ENCODE measurements around the gene ACAN. TPM values are rescaled to one million over a fixed set of nuclear protein-coding genes. Genes with fewer than 3 reads are reported as not detected.

The ACAN gene
- total RNA-seq, 4 donors from 2014 or later, result 0.60 to 11.4 (median 1.8) TPM

DNA sequence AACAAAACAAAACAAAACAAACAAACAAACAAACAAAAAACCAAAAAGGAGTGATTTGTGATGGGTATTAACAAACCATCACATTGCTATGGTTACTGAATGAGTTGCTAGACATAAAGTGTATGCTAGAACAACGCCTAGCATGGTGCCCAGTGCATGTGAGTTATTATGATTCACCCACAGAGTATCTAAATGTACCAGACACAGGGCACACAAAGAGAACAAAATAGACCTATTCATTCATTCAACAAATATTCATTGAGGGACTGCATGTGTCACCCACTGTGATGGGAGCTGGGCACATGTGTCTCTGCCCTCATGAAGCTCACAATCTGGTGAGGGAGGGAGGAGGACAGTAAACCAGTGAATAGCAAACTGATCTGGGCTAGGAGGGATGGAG, 11.6 kb upstream of the ACAN start:
- Histone ChIP-seq H3K9me3 (peaks cover 0 to 3% (median 0%) of the 10 kb centered on the region in 4 donors), H3K4me3 (no peak overlapping the region), H3K36me3 (no peaks in the 10 kb centered on the region), H3K27ac (no peak overlapping the region), H3K27me3 (no peaks in the 10 kb centered on the region), H3K4me1 (no peaks in the 10 kb centered on the region)
- 54% methylated on average over 1 of the region's 1 CpG for WGBS, 2 donors
- TF ChIP-seq EP300 (IDR thresholded peaks at IDR 0.05), result no peak
- no peak for TF ChIP-seq POLR2A (IDR thresholded peaks at IDR 0.05)
- no peak for TF ChIP-seq CTCF (IDR thresholded peaks at IDR 0.05)
- no peak for DNase-seq (ENCODE audit: low spot score in 2 of 2)

GRCh38 chr15:88792342-88793282, 10.6 kb upstream of the ACAN start:
- H3K36me3 ChIP-seq, result no peaks in the 10 kb centered on the region
- peak overlapping the region in 1 of 4 donors; percentile 23 for H3K27ac ChIP-seq
- WGBS, 2 donors, result 39% methylated on average over 22 of the region's 22 CpGs
- no peak overlapping the region for H3K4me3 ChIP-seq
- TF ChIP-seq CTCF (IDR thresholded peaks at IDR 0.05) (no peak), POLR2A (IDR thresholded peaks at IDR 0.05) (no peak)
- H3K27me3 ChIP-seq, result no peaks in the 10 kb centered on the region
- no peak for DNase-seq (ENCODE audit: low spot score in 2 of 2)
- H3K4me1 ChIP-seq, result no peaks in the 10 kb centered on the region
- no peaks in the 10 kb centered on the region for H3K9me3 ChIP-seq

GRCh38 chr15:88794001-88794400, 9.2 kb upstream of the ACAN start:
- Histone ChIP-seq H3K27ac (no peak overlapping the region), H3K36me3 (no peaks in the 10 kb centered on the region), H3K4me1 (no peaks in the 10 kb centered on the region), H3K27me3 (peaks cover 0 to 10% of the 10 kb centered on the region in 2 donors), H3K9me3 (no peaks in the 10 kb centered on the region), H3K4me3 (no peak overlapping the region)
- TF ChIP-seq CTCF (IDR thresholded peaks at IDR 0.05) (no peak), POLR2A (IDR thresholded peaks at IDR 0.05) (no peak), EP300 (IDR thresholded peaks at IDR 0.05) (no peak)
- DNase-seq (ENCODE audit: low spot score in 2 of 2), result no peak
- WGBS, 2 donors, result 77 to 78% methylated on average over 5 of the region's 5 CpGs

- TF ChIP-seq CTCF (IDR thresholded peaks at IDR 0.05) (no peak), EP300 (IDR thresholded peaks at IDR 0.05) (no peak), POLR2A (IDR thresholded peaks at IDR 0.05) (no peak)
- Histone ChIP-seq H3K4me3 (no peak overlapping the region), H3K9me3 (no peaks in the 10 kb centered on the region), H3K4me1 (peaks cover 0 to under 1% (median under 1%) of the 10 kb centered on the region in 4 donors), H3K27ac (no peak overlapping the region), H3K27me3 (peaks cover 0 to 37% of the 10 kb centered on the region in 2 donors), H3K36me3 (no peaks in the 10 kb centered on the region)
- no peak for DNase-seq (ENCODE audit: low spot score in 2 of 2)
- 65 to 68% methylated on average over 7 of the region's 7 CpGs for WGBS, 2 donors
Observed at GRCh38 chr15:88797663-88798339, 5.4 kb upstream of the ACAN start.

GRCh38 chr15:88799341-88799740, 3.9 kb upstream of the ACAN start:
- H3K9me3 ChIP-seq, result no peaks in the 10 kb centered on the region
- no peak overlapping the region for H3K4me3 ChIP-seq
- no peak overlapping the region for H3K27ac ChIP-seq
- no peaks in the 10 kb centered on the region for H3K36me3 ChIP-seq
- peaks cover 0 to 52% of the 10 kb centered on the region in 2 donors for H3K27me3 ChIP-seq
- no peak for DNase-seq (ENCODE audit: low spot score in 2 of 2)
- H3K4me1 ChIP-seq, result peaks cover 0 to 10% (median 2%) of the 10 kb centered on the region in 4 donors
- 86 to 93% methylated on average over 3 to 4 of the region's 4 CpGs for WGBS, 2 donors
- TF ChIP-seq CTCF (IDR thresholded peaks at IDR 0.05), result no peak
- TF ChIP-seq POLR2A (IDR thresholded peaks at IDR 0.05), result no peak

All from tibial nerve (tissue), 4 donors.